Measurements from ENCODE around the gene FLCN.

DNA sequence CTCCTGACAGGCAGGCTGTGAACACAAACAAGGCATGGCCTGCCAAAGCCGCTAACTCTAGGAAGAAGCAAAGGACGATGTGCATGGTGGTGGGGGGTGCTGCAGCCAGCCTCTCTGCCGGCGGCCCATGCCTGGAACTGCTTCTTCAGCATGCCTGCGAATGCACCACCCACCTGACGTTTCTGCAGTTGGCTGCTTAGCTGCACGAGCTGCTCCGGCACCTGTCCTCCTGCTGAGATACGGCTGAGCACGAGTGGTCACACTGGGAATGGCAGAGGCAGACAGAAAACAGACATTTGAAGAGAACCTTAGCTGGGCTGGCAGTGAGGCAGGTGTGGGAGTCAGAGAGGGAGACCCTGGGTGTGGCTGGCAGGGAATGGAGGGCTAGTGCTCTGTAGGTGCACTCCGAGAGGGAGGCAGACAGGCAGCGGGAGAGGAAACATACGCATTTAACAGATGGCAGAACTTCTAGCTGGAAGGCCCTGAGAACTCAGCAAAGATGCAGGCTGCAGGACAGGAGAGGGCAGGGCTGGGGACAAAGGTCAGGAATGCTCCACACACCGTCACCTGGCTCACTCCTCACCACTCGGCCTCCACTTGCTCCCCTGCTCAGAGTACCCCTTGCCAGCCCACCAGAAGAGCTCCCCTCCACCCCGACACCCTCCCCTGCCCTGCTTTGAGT lies 5.2 kb downstream of the FLCN start:
- TF ChIP-seq CREB1 (IDR thresholded peaks at IDR 0.05; ENCODE audit: low read depth) = no peak
- no peak for TF ChIP-seq TCF12 (IDR thresholded peaks at IDR 0.05; ENCODE audit: low read depth)
- no peak for TF ChIP-seq CEBPB (IDR thresholded peaks at IDR 0.05)
- TF ChIP-seq, protein P1, sequence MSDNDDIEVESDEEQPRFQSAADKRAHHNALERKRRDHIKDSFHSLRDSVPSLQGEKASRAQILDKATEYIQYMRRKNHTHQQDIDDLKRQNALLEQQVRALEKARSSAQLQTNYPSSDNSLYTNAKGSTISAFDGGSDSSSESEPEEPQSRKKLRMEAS (IDR thresholded peaks at IDR 0.05) = no peak
- no peak for TF ChIP-seq RAD21 (IDR thresholded peaks at IDR 0.05; ENCODE audit: low read depth)
- TF ChIP-seq YY1 (IDR thresholded peaks at IDR 0.05; ENCODE audit: low read depth) = no peak
- TF ChIP-seq, protein P2, sequence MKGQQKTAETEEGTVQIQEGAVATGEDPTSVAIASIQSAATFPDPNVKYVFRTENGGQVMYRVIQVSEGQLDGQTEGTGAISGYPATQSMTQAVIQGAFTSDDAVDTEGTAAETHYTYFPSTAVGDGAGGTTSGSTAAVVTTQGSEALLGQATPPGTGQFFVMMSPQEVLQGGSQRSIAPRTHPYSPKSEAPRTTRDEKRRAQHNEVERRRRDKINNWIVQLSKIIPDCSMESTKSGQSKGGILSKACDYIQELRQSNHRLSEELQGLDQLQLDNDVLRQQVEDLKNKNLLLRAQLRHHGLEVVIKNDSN (IDR thresholded peaks at IDR 0.05) = no peak
- TF ChIP-seq, protein P3, sequence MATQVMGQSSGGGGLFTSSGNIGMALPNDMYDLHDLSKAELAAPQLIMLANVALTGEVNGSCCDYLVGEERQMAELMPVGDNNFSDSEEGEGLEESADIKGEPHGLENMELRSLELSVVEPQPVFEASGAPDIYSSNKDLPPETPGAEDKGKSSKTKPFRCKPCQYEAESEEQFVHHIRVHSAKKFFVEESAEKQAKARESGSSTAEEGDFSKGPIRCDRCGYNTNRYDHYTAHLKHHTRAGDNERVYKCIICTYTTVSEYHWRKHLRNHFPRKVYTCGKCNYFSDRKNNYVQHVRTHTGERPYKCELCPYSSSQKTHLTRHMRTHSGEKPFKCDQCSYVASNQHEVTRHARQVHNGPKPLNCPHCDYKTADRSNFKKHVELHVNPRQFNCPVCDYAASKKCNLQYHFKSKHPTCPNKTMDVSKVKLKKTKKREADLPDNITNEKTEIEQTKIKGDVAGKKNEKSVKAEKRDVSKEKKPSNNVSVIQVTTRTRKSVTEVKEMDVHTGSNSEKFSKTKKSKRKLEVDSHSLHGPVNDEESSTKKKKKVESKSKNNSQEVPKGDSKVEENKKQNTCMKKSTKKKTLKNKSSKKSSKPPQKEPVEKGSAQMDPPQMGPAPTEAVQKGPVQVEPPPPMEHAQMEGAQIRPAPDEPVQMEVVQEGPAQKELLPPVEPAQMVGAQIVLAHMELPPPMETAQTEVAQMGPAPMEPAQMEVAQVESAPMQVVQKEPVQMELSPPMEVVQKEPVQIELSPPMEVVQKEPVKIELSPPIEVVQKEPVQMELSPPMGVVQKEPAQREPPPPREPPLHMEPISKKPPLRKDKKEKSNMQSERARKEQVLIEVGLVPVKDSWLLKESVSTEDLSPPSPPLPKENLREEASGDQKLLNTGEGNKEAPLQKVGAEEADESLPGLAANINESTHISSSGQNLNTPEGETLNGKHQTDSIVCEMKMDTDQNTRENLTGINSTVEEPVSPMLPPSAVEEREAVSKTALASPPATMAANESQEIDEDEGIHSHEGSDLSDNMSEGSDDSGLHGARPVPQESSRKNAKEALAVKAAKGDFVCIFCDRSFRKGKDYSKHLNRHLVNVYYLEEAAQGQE (IDR thresholded peaks at IDR 0.05; ENCODE audit: low read depth) = no peak
- TF ChIP-seq EP300 (IDR thresholded peaks at IDR 0.05; ENCODE audit: borderline replicate concordance) = no peak
- TF ChIP-seq NFIC (IDR thresholded peaks at IDR 0.05) = no peak
- TF ChIP-seq EGR1 (IDR thresholded peaks at IDR 0.05) = no peak
- TF ChIP-seq TEAD4 (IDR thresholded peaks at IDR 0.05) = no peak
- TF ChIP-seq TAF1 (IDR thresholded peaks at IDR 0.05; ENCODE audit: low read depth) = no peak
- no peak for TF ChIP-seq FOXM1 (IDR thresholded peaks at IDR 0.05; ENCODE audit: borderline replicate concordance, low read depth)
